ENCODE data around the gene OR6X1. TPM values are rescaled to one million over a fixed set of nuclear protein-coding genes. Genes with fewer than 3 reads are reported as not detected.

Gene OR6X1
- total and polyA plus RNA-seq, 9 of the 15 experiments (the other 6 are each of a cell fraction or from before 2014, with no cell fraction given): not detected

GRCh38 chr11:123801765-123802164 lies 47.4 kb upstream of the OR6X1 start:
- Histone ChIP-seq H3K4me1 (replicated peaks in 1 of 2; ENCODE audit: control insufficient read depth in 2 of 2, insufficient read depth in 2 of 2, low read length in 2 of 2) (no peaks in the 10 kb centered on the region), H3K4me2 (ENCODE audit: insufficient read depth, low read length) (no peak overlapping the region), H3K27ac (ENCODE audit: extremely low read depth, low read depth, low read length) (no peak overlapping the region), H3K36me3 (ENCODE audit: control insufficient read depth, insufficient read depth, low read length) (no peaks in the 10 kb centered on the region), H3K9me1 (ENCODE audit: control insufficient read depth, insufficient read depth, low read length) (no peaks in the 10 kb centered on the region), H3K9ac (ENCODE audit: insufficient read depth in 1 of 2, low read depth in 2 of 2, low read length in 2 of 2) (no peak overlapping the region), H4K20me1 (replicated peaks; ENCODE audit: control insufficient read depth, insufficient read depth, low read length) (no peaks in the 10 kb centered on the region), H2AFZ (ENCODE audit: low read depth, low read length) (no peak overlapping the region), H3K79me2 (ENCODE audit: control insufficient read depth, insufficient read depth, low read length) (no peaks in the 10 kb centered on the region), H3K27me3 (ENCODE audit: control insufficient read depth in 2 of 2, insufficient read depth in 2 of 2, low read length in 2 of 2) (no peaks in the 10 kb centered on the region), H3K9me3 (replicated peaks; ENCODE audit: control insufficient read depth, insufficient read depth, low read depth, low read length) (no peaks in the 10 kb centered on the region), H3K4me3 (no peak overlapping the region)
- WGBS (ENCODE audit: insufficient coverage, low coverage, missing lambda C conversion rate): 0% methylated on average over 1 of the region's 1 CpG
- ChIA-PET CTCF (ENCODE audit: low intra/inter-chr PET ratio) (no interaction called here), POLR2A (no interaction called here)
- ATAC-seq: no peak
- FAIRE-seq: no peak
- no peak for DNase-seq (ENCODE audit: extremely low read depth in 1 of 4, low spot score in 3 of 4)
- in situ Hi-C loops (cut with MboI) (no loop called here), intact Hi-C loops (cut with micrococcal nuclease) (no loop called here)
- TF ChIP-seq FOSL1 (tag; conservative IDR thresholded peaks at IDR 0.05) (no peak), MYC (IDR thresholded peaks at IDR 0.05; ENCODE audit: low read depth, low read length) (no peak), MYC (CRISPR knock-in tag; IDR thresholded peaks at IDR 0.05; ENCODE audit: borderline replicate concordance, low read depth) (no peak), HDAC6 (IDR thresholded peaks at IDR 0.05; ENCODE audit: low read depth, low read length) (no peak), HCFC1 (IDR thresholded peaks at IDR 0.05; ENCODE audit: low read depth, low read length) (no peak), FOS (IDR thresholded peaks at IDR 0.05; ENCODE audit: extremely low read depth, insufficient read length) (no peak), ZNF511 (CRISPR knock-in tag; IDR thresholded peaks at IDR 0.05) (no peak), ATF1 (CRISPR knock-in tag; IDR thresholded peaks at IDR 0.05) (no peak), ATF1 (tag; IDR thresholded peaks at IDR 0.05) (no peak), PCBP2 (IDR thresholded peaks at IDR 0.05; ENCODE audit: low read depth, low read length, poor library complexity, severe bottlenecking) (no peak), SMC3 (conservative IDR thresholded peaks at IDR 0.05; ENCODE audit: insufficient read depth, low read depth, low read length) (no peak), ZBTB9 (CRISPR knock-in tag; IDR thresholded peaks at IDR 0.05) (no peak), SIN3A (IDR thresholded peaks at IDR 0.05; ENCODE audit: borderline replicate concordance in 2 of 2, control insufficient read depth in 1 of 2, low read depth in 2 of 2, low read length in 2 of 2) (no peak), CREB1 (IDR thresholded peaks at IDR 0.05) (no peak), CREB1 (CRISPR knock-in tag; IDR thresholded peaks at IDR 0.05) (no peak), IRF2 (CRISPR knock-in tag; IDR thresholded peaks at IDR 0.05) (no peak), ZFX (CRISPR knock-in tag; IDR thresholded peaks at IDR 0.05) (no peak)
- TF ChIP-seq, protein P1, sequence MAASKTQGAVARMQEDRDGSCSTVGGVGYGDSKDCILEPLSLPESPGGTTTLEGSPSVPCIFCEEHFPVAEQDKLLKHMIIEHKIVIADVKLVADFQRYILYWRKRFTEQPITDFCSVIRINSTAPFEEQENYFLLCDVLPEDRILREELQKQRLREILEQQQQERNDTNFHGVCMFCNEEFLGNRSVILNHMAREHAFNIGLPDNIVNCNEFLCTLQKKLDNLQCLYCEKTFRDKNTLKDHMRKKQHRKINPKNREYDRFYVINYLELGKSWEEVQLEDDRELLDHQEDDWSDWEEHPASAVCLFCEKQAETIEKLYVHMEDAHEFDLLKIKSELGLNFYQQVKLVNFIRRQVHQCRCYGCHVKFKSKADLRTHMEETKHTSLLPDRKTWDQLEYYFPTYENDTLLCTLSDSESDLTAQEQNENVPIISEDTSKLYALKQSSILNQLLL (CRISPR knock-in tag; IDR thresholded peaks at IDR 0.05; ENCODE audit: borderline replicate concordance): no peak
- TF ChIP-seq, protein P2, sequence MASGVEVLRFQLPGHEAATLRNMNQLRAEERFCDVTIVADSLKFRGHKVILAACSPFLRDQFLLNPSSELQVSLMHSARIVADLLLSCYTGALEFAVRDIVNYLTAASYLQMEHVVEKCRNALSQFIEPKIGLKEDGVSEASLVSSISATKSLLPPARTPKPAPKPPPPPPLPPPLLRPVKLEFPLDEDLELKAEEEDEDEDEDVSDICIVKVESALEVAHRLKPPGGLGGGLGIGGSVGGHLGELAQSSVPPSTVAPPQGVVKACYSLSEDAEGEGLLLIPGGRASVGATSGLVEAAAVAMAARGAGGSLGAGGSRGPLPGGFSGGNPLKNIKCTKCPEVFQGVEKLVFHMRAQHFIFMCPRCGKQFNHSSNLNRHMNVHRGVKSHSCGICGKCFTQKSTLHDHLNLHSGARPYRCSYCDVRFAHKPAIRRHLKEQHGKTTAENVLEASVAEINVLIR (CRISPR knock-in tag; IDR thresholded peaks at IDR 0.05): no peak
- BruUV-seq (replicated peaks): no TSS peak

Data from K562 (cell line).